Measurements from ENCODE around the gene HMGCS1.

DNA sequence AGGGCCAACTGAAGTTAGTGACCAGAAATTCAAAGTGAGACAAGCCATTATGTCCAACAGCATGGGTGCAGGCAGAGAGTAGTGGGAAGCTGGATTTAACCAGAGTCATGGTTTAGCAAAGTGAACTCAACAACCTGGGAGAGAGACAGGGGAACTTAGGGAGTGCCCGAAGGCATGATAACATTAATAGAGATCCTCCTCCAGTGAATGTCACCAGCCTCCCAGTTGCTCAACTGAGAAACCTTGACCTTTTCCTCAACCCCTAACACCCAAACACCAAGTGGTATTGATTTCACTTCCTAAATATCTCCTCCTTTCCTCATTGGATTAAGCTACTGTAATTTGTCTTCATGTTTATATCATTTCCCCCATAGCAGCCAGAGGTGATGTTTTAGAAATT lies 42.6 kb downstream of the HMGCS1 start:
- no peak for TF ChIP-seq POLR2A (IDR thresholded peaks at IDR 0.05)
- TF ChIP-seq, protein P1, sequence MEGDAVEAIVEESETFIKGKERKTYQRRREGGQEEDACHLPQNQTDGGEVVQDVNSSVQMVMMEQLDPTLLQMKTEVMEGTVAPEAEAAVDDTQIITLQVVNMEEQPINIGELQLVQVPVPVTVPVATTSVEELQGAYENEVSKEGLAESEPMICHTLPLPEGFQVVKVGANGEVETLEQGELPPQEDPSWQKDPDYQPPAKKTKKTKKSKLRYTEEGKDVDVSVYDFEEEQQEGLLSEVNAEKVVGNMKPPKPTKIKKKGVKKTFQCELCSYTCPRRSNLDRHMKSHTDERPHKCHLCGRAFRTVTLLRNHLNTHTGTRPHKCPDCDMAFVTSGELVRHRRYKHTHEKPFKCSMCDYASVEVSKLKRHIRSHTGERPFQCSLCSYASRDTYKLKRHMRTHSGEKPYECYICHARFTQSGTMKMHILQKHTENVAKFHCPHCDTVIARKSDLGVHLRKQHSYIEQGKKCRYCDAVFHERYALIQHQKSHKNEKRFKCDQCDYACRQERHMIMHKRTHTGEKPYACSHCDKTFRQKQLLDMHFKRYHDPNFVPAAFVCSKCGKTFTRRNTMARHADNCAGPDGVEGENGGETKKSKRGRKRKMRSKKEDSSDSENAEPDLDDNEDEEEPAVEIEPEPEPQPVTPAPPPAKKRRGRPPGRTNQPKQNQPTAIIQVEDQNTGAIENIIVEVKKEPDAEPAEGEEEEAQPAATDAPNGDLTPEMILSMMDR (IDR thresholded peaks at IDR 0.05) = no peak
